ENCODE measurements around the gene NALF2.

The NALF2 gene

DNA sequence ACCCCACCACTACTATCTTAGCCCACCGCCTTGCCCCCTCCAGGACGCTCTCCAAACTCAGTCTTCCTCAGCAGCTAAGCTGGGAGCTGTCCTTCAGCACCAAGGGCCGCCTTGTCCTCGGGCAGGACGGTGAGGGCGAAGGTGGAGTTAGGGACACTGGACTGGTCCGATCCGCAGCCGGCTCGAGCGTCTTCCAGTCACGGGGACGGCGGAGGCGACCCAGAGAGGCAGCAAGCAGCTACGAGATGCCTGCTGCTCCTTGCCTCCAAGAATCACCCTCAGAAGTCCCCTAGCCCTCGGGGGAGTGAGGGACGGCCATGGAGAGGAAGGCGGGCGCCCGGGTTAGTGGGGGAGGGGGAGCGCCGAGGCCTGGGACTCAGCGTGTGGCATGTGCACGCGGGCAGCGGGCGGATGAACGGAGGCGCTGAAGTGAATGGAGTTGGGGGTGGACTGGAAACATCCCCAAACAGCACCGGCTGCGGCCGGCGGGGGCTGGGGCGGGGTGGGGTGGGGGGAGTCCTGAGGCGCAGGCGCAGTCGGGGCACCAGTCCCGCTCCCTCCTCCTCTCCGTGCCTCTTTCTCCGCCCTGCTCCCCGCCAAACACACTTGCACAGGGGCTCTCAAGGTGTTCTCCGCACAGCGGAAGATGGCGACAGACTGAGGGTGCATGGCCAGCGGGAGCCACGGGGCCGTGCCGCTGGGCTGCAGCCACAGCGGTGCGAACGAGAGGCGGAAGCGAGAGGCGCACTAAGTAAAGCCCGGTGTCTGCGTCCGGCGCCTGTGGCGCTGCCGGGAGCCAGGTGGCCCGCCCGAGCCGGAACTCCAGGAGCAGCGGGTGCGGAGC lies at the start of gene NALF2:
Gene NALF2, plus strand, starts transcription at position 545 of the 844 bp plus-strand sequence. CDS start 957 bp downstream, outside the sequence.
- no peak within 1 kb of the TSS for H3K4me2 ChIP-seq (ENCODE audit: low read depth, low read length, poor library complexity, severe bottlenecking)
- H3F3A ChIP-seq (ENCODE audit: low read depth), result no peaks in the 10 kb centered on the region
- TF ChIP-seq, protein P1, sequence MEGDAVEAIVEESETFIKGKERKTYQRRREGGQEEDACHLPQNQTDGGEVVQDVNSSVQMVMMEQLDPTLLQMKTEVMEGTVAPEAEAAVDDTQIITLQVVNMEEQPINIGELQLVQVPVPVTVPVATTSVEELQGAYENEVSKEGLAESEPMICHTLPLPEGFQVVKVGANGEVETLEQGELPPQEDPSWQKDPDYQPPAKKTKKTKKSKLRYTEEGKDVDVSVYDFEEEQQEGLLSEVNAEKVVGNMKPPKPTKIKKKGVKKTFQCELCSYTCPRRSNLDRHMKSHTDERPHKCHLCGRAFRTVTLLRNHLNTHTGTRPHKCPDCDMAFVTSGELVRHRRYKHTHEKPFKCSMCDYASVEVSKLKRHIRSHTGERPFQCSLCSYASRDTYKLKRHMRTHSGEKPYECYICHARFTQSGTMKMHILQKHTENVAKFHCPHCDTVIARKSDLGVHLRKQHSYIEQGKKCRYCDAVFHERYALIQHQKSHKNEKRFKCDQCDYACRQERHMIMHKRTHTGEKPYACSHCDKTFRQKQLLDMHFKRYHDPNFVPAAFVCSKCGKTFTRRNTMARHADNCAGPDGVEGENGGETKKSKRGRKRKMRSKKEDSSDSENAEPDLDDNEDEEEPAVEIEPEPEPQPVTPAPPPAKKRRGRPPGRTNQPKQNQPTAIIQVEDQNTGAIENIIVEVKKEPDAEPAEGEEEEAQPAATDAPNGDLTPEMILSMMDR (conservative IDR thresholded peaks at IDR 0.05; ENCODE audit: low read length), result no peak
- TF ChIP-seq EZH2phosphoT487 (IDR thresholded peaks at IDR 0.05; ENCODE audit: borderline replicate concordance), result no peak
- no peak within 1 kb of the TSS for H3K9ac ChIP-seq (ENCODE audit: low read depth, low read length, poor library complexity, severe bottlenecking)
- H3K9me3 ChIP-seq (ENCODE audit: insufficient read depth, low read depth, low read length), result no peaks in the 10 kb centered on the region
- H4K20me1 ChIP-seq (ENCODE audit: insufficient read depth, low read length, poor library complexity, severe bottlenecking), result no peaks in the 10 kb centered on the region
- no peaks in the 10 kb centered on the region for H3K27me3 ChIP-seq (ENCODE audit: insufficient read depth, low read length, poor library complexity, severe bottlenecking)
- no peaks in the 10 kb centered on the region for H3K4me1 ChIP-seq (ENCODE audit: insufficient read depth, low read length, poor library complexity, severe bottlenecking)
- no peak within 1 kb of the TSS for H3K4me3 ChIP-seq (ENCODE audit: low read length, poor library complexity, severe bottlenecking)
- H3K79me2 ChIP-seq (ENCODE audit: insufficient read depth, low read length), result no peaks in the 10 kb centered on the region
- H3K36me3 ChIP-seq (ENCODE audit: insufficient read depth, low read length), result no peaks in the 10 kb centered on the region
- no peaks in the 10 kb centered on the region for H3K9me2 ChIP-seq (replicated peaks; ENCODE audit: low read depth, low read length)
- H2AFZ ChIP-seq (ENCODE audit: low read length), result no peak within 1 kb of the TSS

DNA sequence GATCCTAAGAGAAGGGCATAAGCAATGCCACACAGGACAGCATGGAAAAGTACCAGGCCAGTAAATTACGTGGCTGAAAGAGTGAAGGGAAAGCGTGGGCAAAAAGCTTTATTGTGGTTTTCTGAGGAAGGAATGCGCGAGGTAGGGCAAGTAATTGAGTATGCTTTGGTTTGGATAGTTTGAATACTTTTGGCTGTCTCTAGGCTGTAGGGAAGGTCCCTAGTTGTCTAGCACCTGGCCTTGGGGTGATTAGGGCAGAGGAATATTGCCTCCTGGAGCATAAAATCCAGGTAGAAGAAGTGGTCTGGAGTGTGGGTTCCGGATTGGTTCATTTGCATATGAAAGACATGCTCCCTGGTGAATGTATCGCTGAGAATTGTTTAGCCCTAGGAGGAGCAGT lies 46.4 kb upstream of the NALF2 start:
- no peaks in the 10 kb centered on the region for H3K27me3 ChIP-seq (ENCODE audit: insufficient read depth, low read length, poor library complexity, severe bottlenecking)
- no peak overlapping the region for H3K4me3 ChIP-seq (ENCODE audit: low read length, poor library complexity, severe bottlenecking)
- no peaks in the 10 kb centered on the region for H4K20me1 ChIP-seq (ENCODE audit: insufficient read depth, low read length, poor library complexity, severe bottlenecking)
- H3K9me2 ChIP-seq (replicated peaks; ENCODE audit: low read depth, low read length), result no peaks in the 10 kb centered on the region
- no peak overlapping the region for H2AFZ ChIP-seq (ENCODE audit: low read length)
- H3K79me2 ChIP-seq (ENCODE audit: insufficient read depth, low read length), result no peaks in the 10 kb centered on the region
- H3K36me3 ChIP-seq (ENCODE audit: insufficient read depth, low read length), result no peaks in the 10 kb centered on the region
- TF ChIP-seq, protein P1 (conservative IDR thresholded peaks at IDR 0.05; ENCODE audit: low read length), result no peak
- TF ChIP-seq EZH2phosphoT487 (IDR thresholded peaks at IDR 0.05; ENCODE audit: borderline replicate concordance), result no peak
- no peaks in the 10 kb centered on the region for H3K4me1 ChIP-seq (ENCODE audit: insufficient read depth, low read length, poor library complexity, severe bottlenecking)
- H3K4me2 ChIP-seq (ENCODE audit: low read depth, low read length, poor library complexity, severe bottlenecking), result no peak overlapping the region
- H3K9me3 ChIP-seq (ENCODE audit: insufficient read depth, low read depth, low read length), result no peaks in the 10 kb centered on the region
- H3K9ac ChIP-seq (ENCODE audit: low read depth, low read length, poor library complexity, severe bottlenecking), result no peak overlapping the region
- no peaks in the 10 kb centered on the region for H3F3A ChIP-seq (ENCODE audit: low read depth)

DNA sequence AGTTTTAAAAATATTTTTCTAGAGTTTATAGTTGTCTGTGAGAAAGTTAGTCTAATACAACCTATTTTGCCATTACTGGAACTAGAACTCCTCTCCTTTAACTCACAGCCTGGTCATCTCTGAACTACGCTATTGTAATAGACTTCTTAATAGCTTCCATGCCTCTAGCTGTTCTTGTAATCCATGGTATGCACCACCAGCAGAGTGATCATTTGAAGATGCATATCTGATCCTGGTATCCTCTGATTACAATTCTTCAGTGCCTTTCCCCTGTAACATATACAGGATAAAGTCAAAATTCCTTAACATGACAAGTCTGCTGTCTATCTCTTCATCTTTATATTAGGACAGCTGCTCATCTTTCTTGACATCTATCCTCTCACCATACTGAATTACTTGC lies 37.6 kb upstream of the NALF2 start:
- no peaks in the 10 kb centered on the region for H4K20me1 ChIP-seq (ENCODE audit: insufficient read depth, low read length, poor library complexity, severe bottlenecking)
- no peak for TF ChIP-seq EZH2phosphoT487 (IDR thresholded peaks at IDR 0.05; ENCODE audit: borderline replicate concordance)
- TF ChIP-seq, protein P1 (conservative IDR thresholded peaks at IDR 0.05; ENCODE audit: low read length), result no peak
- no peaks in the 10 kb centered on the region for H3K79me2 ChIP-seq (ENCODE audit: insufficient read depth, low read length)
- no peak overlapping the region for H3K4me3 ChIP-seq (ENCODE audit: low read length, poor library complexity, severe bottlenecking)
- no peak overlapping the region for H3K4me2 ChIP-seq (ENCODE audit: low read depth, low read length, poor library complexity, severe bottlenecking)
- H3F3A ChIP-seq (ENCODE audit: low read depth), result no peaks in the 10 kb centered on the region
- no peaks in the 10 kb centered on the region for H3K9me2 ChIP-seq (replicated peaks; ENCODE audit: low read depth, low read length)
- no peaks in the 10 kb centered on the region for H3K27me3 ChIP-seq (ENCODE audit: insufficient read depth, low read length, poor library complexity, severe bottlenecking)
- no peaks in the 10 kb centered on the region for H3K36me3 ChIP-seq (ENCODE audit: insufficient read depth, low read length)
- no peak overlapping the region for H3K9ac ChIP-seq (ENCODE audit: low read depth, low read length, poor library complexity, severe bottlenecking)
- H2AFZ ChIP-seq (ENCODE audit: low read length), result no peak overlapping the region
- no peaks in the 10 kb centered on the region for H3K9me3 ChIP-seq (ENCODE audit: insufficient read depth, low read depth, low read length)
- no peaks in the 10 kb centered on the region for H3K4me1 ChIP-seq (ENCODE audit: insufficient read depth, low read length, poor library complexity, severe bottlenecking)

Measured in Loucy (cell line).